HepG2 (cell line): ENCODE measurements around the gene ARVCF. TPM values are rescaled to one million over a fixed set of nuclear protein-coding genes. Genes with fewer than 3 reads are reported as not detected.

Experiments used
- ATAC-seq: fragments of 200-7000 bp; cut with Tn5 transposase; 3 replicates; pipeline ENCODE4 v1.9.1; 2020; ENCODE audit warnings: mild to moderate bottlenecking, moderate library complexity
- BruUV-seq: library from RNA; stranded (reverse); fragments of 400-500 nt; replicated peaks from 2 replicates; lab custom pipeline; 2021; lab: Mats Ljungman, UMichigan
- CTCF ChIA-PET: fragments of 300-600 bp; formaldehyde crosslinking; extraction: SDS; loops from one replicate; lab custom pipeline; 2021; ENCODE audit warnings: low total read pairs, inconsistent platforms, low intra/inter-chr PET ratio; lab: Yijun Ruan, JAX
- POLR2A ChIA-PET: fragments of 350-600 bp; sonication (Branson Sonifier 250); formaldehyde crosslinking; loops from one replicate; lab custom pipeline; 2020; ENCODE audit warnings: antibody characterized with exemption, inconsistent platforms; lab: Yijun Ruan, JAX
- DNase-seq: peaks from one replicate; pipeline ENCODE4 v3.0.0-alpha.2; 2015; ENCODE audit warnings: low spot score
- FAIRE-seq: peaks from 3 replicates; lab custom pipeline; 2011; peaks lifted over from hg19 to GRCh38; lab: Jason Lieb, UNC
- H2AFZ ChIP-seq: one replicate; pipeline ENCODE4 v1.6.1; 2011; ENCODE audit warnings: low read length, inconsistent platforms
- H3K27ac ChIP-seq: fragments of 300-600 bp; 3 replicates; pipeline ENCODE4 v1.8.0; 2011; ENCODE audit warnings: mixed run types, mild to moderate bottlenecking, mixed read lengths, low read length, inconsistent platforms; ENCODE audit not compliant: insufficient read depth; ENCODE audit errors: extremely low read length
- H3K27me3 ChIP-seq, 2 experiments: fragments of 200-600 bp in 1 of 2; 2 replicates in 1 of 2; 3 replicates in 1 of 2; pipeline versions ENCODE4 v1.6.0 to v1.8.0; 2011; ENCODE audit warnings: low read length in 2 of 2, mild to moderate bottlenecking in 2 of 2, moderate library complexity in 2 of 2, inconsistent platforms in 1 of 2; ENCODE audit not compliant: insufficient read depth in 2 of 2, control insufficient read depth in 1 of 2
- H3K36me3 ChIP-seq, 2 experiments: fragments of 200-600 bp in 1 of 2; replicated peaks in 1 of 2; 2 replicates in 1 of 2; 3 replicates in 1 of 2; pipeline versions ENCODE4 v1.5.1 to v1.8.0; 2011; ENCODE audit warnings: low read length in 2 of 2, inconsistent platforms in 1 of 2; ENCODE audit not compliant: insufficient read depth in 2 of 2, control insufficient read depth in 1 of 2
- H3K4me1 ChIP-seq: 2 replicates; pipeline ENCODE4 v1.5.1; 2012; ENCODE audit warnings: low read length, inconsistent platforms; ENCODE audit not compliant: insufficient read depth
- H3K4me2 ChIP-seq: 2 replicates; pipeline ENCODE4 v1.6.0; 2011; ENCODE audit warnings: low read depth, low read length, inconsistent platforms
- H3K4me3 ChIP-seq, 3 experiments: fragments of 200-600 bp in 1 of 3; sonication (generic), shearing (Covaris generic) in 1 of 3; replicated peaks in 1 of 3; 2 replicates each; pipeline ENCODE4 v1.5.1; 2011 to 2016; ENCODE audit warnings: low read length in 3 of 3, inconsistent platforms in 2 of 3, low read depth in 2 of 3, mild to moderate bottlenecking in 2 of 3, control low read depth in 1 of 3, mixed read lengths in 1 of 3; ENCODE audit not compliant: insufficient read depth in 1 of 3
- H3K79me2 ChIP-seq: one replicate; pipeline ENCODE4 v1.6.1; 2011; ENCODE audit warnings: low read length, inconsistent platforms; ENCODE audit not compliant: insufficient read depth
- H3K9ac ChIP-seq: 2 replicates; pipeline ENCODE4 v1.6.0; 2011; ENCODE audit warnings: mild to moderate bottlenecking, low read depth, low read length, inconsistent platforms; ENCODE audit not compliant: insufficient read depth
- H3K9me3 ChIP-seq: 2 replicates; pipeline ENCODE4 v1.5.1; 2012; ENCODE audit warnings: mild to moderate bottlenecking, low read length
- H4K20me1 ChIP-seq: 2 replicates; pipeline ENCODE4 v1.6.0; 2011; ENCODE audit warnings: inconsistent platforms, mild to moderate bottlenecking, low read length, moderate library complexity; ENCODE audit not compliant: insufficient read depth
- ZNF761 ChIP-seq: sonication (generic); formaldehyde crosslinking; conservative IDR thresholded peaks from 2 replicates; pipeline ENCODE4 v1.4.0; 2020; ENCODE audit warnings: mild to moderate bottlenecking, missing genetic modification reagents
- ZNF788 ChIP-seq: sonication (generic); formaldehyde crosslinking; IDR thresholded peaks from 2 replicates; pipeline ENCODE4 v1.5.0; 2020; ENCODE audit warnings: mild to moderate bottlenecking, missing genetic modification reagents, borderline replicate concordance
- ZSCAN25 ChIP-seq: sonication (generic); formaldehyde crosslinking; IDR thresholded peaks from 2 replicates; pipeline ENCODE4 v1.8.0; 2022; ENCODE audit warnings: mild to moderate bottlenecking, missing genetic modification reagents
- WGBS: methylation state at CpG from one replicate; pipeline ENCODE4 v1.1.6; 2017; ENCODE audit warnings: low lambda C conversion rate; 5-methylcytosine and 5-hydroxymethylcytosine counted together
- in situ Hi-C: cut with HindIII; loops from 2 replicates; pipeline ENCODE4 v1.10.0; 2017; ENCODE audit warnings: low pct_unique_long_range_greater_than_20kb; ENCODE audit not compliant: extremely low pct_ligation_motif_present
- intact Hi-C: fragments of 100-400 bp; cut with micrococcal nuclease; formaldehyde crosslinking; loops from one replicate; pipeline ENCODE4 v1.10.0; 2022; ENCODE audit not compliant: unreplicated experiment
- polyA plus RNA-seq, 8 experiments: library from polyadenylated mRNA; depleted of rRNA in 3 of 8; stranded (reverse) in 7 of 8; unstranded in 1 of 8; fragments of >200 nt; fragmentation: Illumina TruSeq in 4 of 8; extraction: Trizol in 4 of 8; gene quantifications; 2 replicates each; pipeline versions ENCODE4 v1.2.1 to v1.2.3, GENCODE V29; 2011 to 2016; ENCODE audit warnings: low read depth in 4 of 8, missing spikeins in 1 of 8, mixed read lengths in 1 of 8; ENCODE audit not compliant: insufficient read depth in 1 of 8
- total RNA-seq, 5 experiments: library from RNA; depleted of rRNA; stranded (reverse); fragments of >200 nt; fragmentation: Illumina TruSeq; extraction: Trizol; gene quantifications; 2 replicates each; pipeline ENCODE4 v1.2.3, GENCODE V29; 2016; ENCODE audit warnings: low read depth in 1 of 5
- TF ChIP-seq, protein P1 (sequence below): sonication (generic); formaldehyde crosslinking; IDR thresholded peaks from 2 replicates; pipeline ENCODE4 v1.4.0; 2020; ENCODE audit warnings: missing genetic modification reagents

ARVCF gene
- total and polyA plus RNA-seq, 2 of the 13 experiments (the other 11 are each of a cell fraction or from before 2014, with no cell fraction given) = 16.4 to 17.7 TPM

DNA sequence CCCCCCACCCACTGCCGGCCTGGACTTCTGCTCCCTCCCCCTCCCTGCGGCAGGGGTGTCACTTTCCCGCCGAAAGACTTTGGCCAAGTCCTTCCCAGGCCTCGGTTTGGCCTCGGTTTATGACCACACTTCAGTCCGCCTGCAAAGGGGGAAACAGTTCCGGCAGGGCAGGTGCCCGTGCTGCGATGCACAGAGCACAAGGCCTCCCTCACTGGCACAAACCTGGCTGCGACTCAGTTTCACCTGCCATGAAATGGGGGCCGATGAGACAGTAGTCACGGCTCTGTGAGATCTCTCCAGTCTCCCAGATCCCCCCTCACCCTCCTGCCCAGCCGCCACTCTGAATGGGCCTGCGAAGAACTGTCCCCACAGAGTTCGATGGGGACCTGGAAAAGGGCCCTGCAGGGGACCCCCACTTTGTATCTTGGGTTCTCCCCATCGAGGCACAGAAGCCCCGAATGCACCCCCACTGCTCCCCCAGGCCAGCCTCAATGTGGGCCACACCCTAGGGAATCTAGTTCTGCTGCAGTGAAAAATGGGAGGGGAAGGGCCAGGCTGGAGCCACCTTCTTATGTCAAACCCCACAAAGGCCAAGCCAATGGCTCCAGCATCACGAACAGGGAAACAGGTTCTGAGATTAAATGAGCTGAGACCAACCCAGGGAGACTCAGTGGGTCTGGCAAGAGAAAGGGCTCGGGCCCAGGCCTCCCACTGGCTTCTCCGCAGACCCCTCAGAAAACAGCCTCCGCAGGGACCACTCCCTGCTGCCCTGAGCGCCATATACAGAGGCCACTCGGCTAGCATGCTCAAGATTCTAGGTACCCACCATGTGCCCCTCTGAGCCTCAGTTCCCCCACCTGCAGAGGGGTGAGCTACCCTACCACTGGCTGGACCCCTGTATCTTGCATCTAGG is 29.0 kb downstream of the ARVCF start:
- POLR2A ChIA-PET = interaction anchor here (1.5 kb wide), 1 partner anchor 14 kb away, joined by 5 read pairs; no protein-coding TSS in a partner anchor
- 74% methylated on average over 12 of the region's 24 CpGs for WGBS
- Histone ChIP-seq H3K9ac (no peak overlapping the region), H3K27ac (no peak overlapping the region), H3K4me3 (no peak overlapping the region), H4K20me1 (peaks cover 9% of the 10 kb centered on the region; the same call in 1 of the 2 replicates), H3K79me2 (no peaks in the 10 kb centered on the region), H3K36me3 (no peaks in the 10 kb centered on the region; a peak in 1 of 5 replicates), H3K4me2 (no peak overlapping the region), H2AFZ (no peak overlapping the region), H3K4me1 (peaks cover 18% of the 10 kb centered on the region), H3K27me3 (no peaks in the 10 kb centered on the region), H3K9me3 (no peaks in the 10 kb centered on the region)
- TF ChIP-seq ZNF761 (CRISPR knock-in tag) (no peak), ZSCAN25 (peak; percentile 61; the same call in 1 of the 2 replicates), ZNF788 (no peak)
- TF ChIP-seq, protein P1, sequence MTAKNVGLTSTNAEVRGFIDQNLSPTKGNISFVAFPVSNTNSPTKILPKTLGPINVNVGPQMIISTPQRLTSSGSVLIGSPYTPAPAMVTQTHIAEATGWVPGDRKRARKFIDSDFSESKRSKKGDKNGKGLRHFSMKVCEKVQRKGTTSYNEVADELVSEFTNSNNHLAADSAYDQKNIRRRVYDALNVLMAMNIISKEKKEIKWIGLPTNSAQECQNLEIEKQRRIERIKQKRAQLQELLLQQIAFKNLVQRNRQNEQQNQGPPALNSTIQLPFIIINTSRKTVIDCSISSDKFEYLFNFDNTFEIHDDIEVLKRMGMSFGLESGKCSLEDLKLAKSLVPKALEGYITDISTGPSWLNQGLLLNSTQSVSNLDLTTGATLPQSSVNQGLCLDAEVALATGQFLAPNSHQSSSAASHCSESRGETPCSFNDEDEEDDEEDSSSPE (CRISPR knock-in tag) = 0 out of 2 replicates have a peak, but pooled peaks have one; percentile 23
- ATAC-seq (peak; percentile 2; the same call in 1 of the 3 replicates), FAIRE-seq (no peak), DNase-seq (no peak)
- intact Hi-C loops = no loop called here
- CTCF ChIA-PET = no interaction called here
- in situ Hi-C loops = no loop called here
- no TSS peak for BruUV-seq
